PC-3 (cell line): ENCODE measurements around the gene LTF. TPM values are rescaled to one million over a fixed set of nuclear protein-coding genes. Genes with fewer than 3 reads are reported as not detected.

Experiments
- ATAC-seq: fragments of 200-7000 bp; cut with Tn5 transposase; 2 replicates; pipeline ENCODE4 v1.9.1; 2020; ENCODE audit warnings: mild to moderate bottlenecking, moderate library complexity
- BruUV-seq: library from RNA; stranded (reverse); fragments of 400-500 nt; replicated peaks from 2 replicates; lab custom pipeline; 2021; lab: Mats Ljungman, UMichigan
- CTCF ChIA-PET: fragments of 300-600 bp; sonication (Branson Sonifier 250); formaldehyde crosslinking; loops from one replicate; lab custom pipeline; 2022; ENCODE audit warnings: antibody characterized with exemption; lab: Charles Lee
- POLR2A ChIA-PET: fragments of 300-600 bp; sonication (Branson Sonifier 250); formaldehyde crosslinking; loops from one replicate; lab custom pipeline; 2022; ENCODE audit warnings: antibody characterized with exemption; ENCODE audit not compliant: unreplicated experiment; lab: Charles Lee
- DNase-seq: peaks from one replicate; pipeline ENCODE4 v3.0.0-alpha.2; 2015
- H2AFZ ChIP-seq: fragments of 300-600 bp; sonication (generic); 2 replicates; pipeline ENCODE4 v1.6.0; 2016; ENCODE audit warnings: antibody characterized with exemption, low read length
- H3F3A ChIP-seq: fragments of 300-600 bp; sonication (generic); one replicate; pipeline ENCODE4 v1.6.0; 2017; ENCODE audit warnings: antibody characterized with exemption, low read length, control low read depth, mild to moderate bottlenecking; ENCODE audit not compliant: unreplicated experiment
- H3K27ac ChIP-seq: fragments of 300-600 bp; sonication (generic); 2 replicates; pipeline ENCODE4 v1.5.1; 2016; ENCODE audit warnings: mild to moderate bottlenecking, low read length
- H3K27me3 ChIP-seq: fragments of 300-600 bp; sonication (generic); 2 replicates; pipeline ENCODE4 v1.6.1; 2016; ENCODE audit warnings: low read length, mixed read lengths
- H3K36me3 ChIP-seq: fragments of 300-600 bp; sonication (generic); 2 replicates; pipeline ENCODE4 v1.6.1; 2016; ENCODE audit warnings: low read depth, mixed run types, low read length, mixed read lengths
- H3K4me1 ChIP-seq: fragments of 300-600 bp; sonication (generic); 2 replicates; pipeline ENCODE4 v1.5.1; 2016; ENCODE audit warnings: low read length; ENCODE audit not compliant: insufficient read depth
- H3K4me2 ChIP-seq: fragments of 300-600 bp; sonication (generic); 2 replicates; pipeline ENCODE4 v1.6.0; 2016; ENCODE audit warnings: low read length
- H3K4me3 ChIP-seq: fragments of 300-600 bp; sonication (generic); 2 replicates; pipeline ENCODE4 v1.5.1; 2016; ENCODE audit warnings: mild to moderate bottlenecking, low read length, mixed read lengths
- H3K79me2 ChIP-seq: fragments of 300-600 bp; sonication (generic); 2 replicates; pipeline ENCODE4 v1.6.1; 2017; ENCODE audit warnings: low read length, mixed read lengths
- H3K9ac ChIP-seq: fragments of 300-600 bp; sonication (generic); 2 replicates; pipeline ENCODE4 v1.6.0; 2016; ENCODE audit warnings: mild to moderate bottlenecking, low read length
- H3K9me2 ChIP-seq: fragments of 300-600 bp; sonication (generic); replicated peaks from 2 replicates; pipeline ENCODE4 v1.6.1; 2016; ENCODE audit warnings: mixed run types, low read length, mixed read lengths
- H3K9me3 ChIP-seq: fragments of 300-600 bp; sonication (generic); 2 replicates; pipeline ENCODE4 v1.6.1; 2016; ENCODE audit warnings: low read length, mixed read lengths
- H4K20me1 ChIP-seq: fragments of 300-600 bp; sonication (generic); 2 replicates; pipeline ENCODE4 v1.6.1; 2016; ENCODE audit warnings: low read length, mixed read lengths
- CTCF ChIP-seq: fragments of 300-600 bp; sonication (generic); conservative IDR thresholded peaks from 2 replicates; pipeline ENCODE4 v1.5.1; 2017; ENCODE audit warnings: antibody characterized with exemption, low read depth, mild to moderate bottlenecking, low read length
- EZH2 ChIP-seq: fragments of 300-600 bp; sonication (generic); IDR thresholded peaks from one replicate; pipeline ENCODE4 v1.6.1; 2017; ENCODE audit warnings: antibody characterized with exemption, mild to moderate bottlenecking, low read length; ENCODE audit not compliant: unreplicated experiment
- EZH2phosphoT487 ChIP-seq: fragments of 300-600 bp; sonication (generic); IDR thresholded peaks from 2 replicates; pipeline ENCODE4 v1.6.1; 2018; ENCODE audit warnings: mild to moderate bottlenecking, antibody characterized with exemption, low read length, borderline replicate concordance
- intact Hi-C: fragments of 100-400 bp; cut with micrococcal nuclease; formaldehyde crosslinking; loops from 2 replicates; pipeline ENCODE4 v1.9.0; 2023
- total RNA-seq: library from RNA; depleted of rRNA; stranded (reverse); fragments of >200 nt; gene quantifications from 2 replicates; pipeline ENCODE4 v1.2.3, GENCODE V29; 2014

Gene LTF
- total RNA-seq, 1 experiment from 2014 or later, result not detected

GRCh38 chr3:46466273-46466672, 1.6 kb upstream of the LTF start:
- Histone ChIP-seq H3K4me1 (peaks cover 6% of the 10 kb centered on the region; the same call in 1 of the 2 replicates), H3K9me3 (no peaks in the 10 kb centered on the region), H3K4me3 (no peak overlapping the region), H3K27me3 (no peaks in the 10 kb centered on the region), H3K4me2 (no peak overlapping the region), H3F3A (no peaks in the 10 kb centered on the region), H3K27ac (no peak overlapping the region), H3K9ac (no peak overlapping the region), H3K36me3 (no peaks in the 10 kb centered on the region), H2AFZ (no peak overlapping the region), H3K9me2 (no peaks in the 10 kb centered on the region), H4K20me1 (no peaks in the 10 kb centered on the region), H3K79me2 (no peaks in the 10 kb centered on the region)
- ChIA-PET POLR2A (no interaction called here), CTCF (no interaction called here)
- no peak for TF ChIP-seq CTCF
- no peak for TF ChIP-seq EZH2
- TF ChIP-seq EZH2phosphoT487, result no peak
- ATAC-seq (no peak), DNase-seq (no peak)
- intact Hi-C loops, result no loop called here
- BruUV-seq, result no TSS peak

- H3K27me3 ChIP-seq, result no peaks in the 10 kb centered on the region
- BruUV-seq, result no TSS peak
- no peak overlapping the region for H3K27ac ChIP-seq
- H2AFZ ChIP-seq, result no peak overlapping the region
- POLR2A ChIA-PET, result no interaction called here
- peaks cover 6% of the 10 kb centered on the region; the same call in 1 of the 2 replicates for H3K4me1 ChIP-seq
- H3K4me2 ChIP-seq, result no peak overlapping the region
- no peaks in the 10 kb centered on the region for H3K79me2 ChIP-seq
- H3F3A ChIP-seq, result no peaks in the 10 kb centered on the region
- no peak for TF ChIP-seq CTCF
- TF ChIP-seq EZH2, result no peak
- no peak for TF ChIP-seq EZH2phosphoT487
- no peak for ATAC-seq
- no peaks in the 10 kb centered on the region for H3K36me3 ChIP-seq
- H4K20me1 ChIP-seq, result no peaks in the 10 kb centered on the region
- no peak for DNase-seq
- no peak overlapping the region for H3K9ac ChIP-seq
- no peaks in the 10 kb centered on the region for H3K9me2 ChIP-seq
- no peak overlapping the region for H3K4me3 ChIP-seq
- CTCF ChIA-PET, result no interaction called here
- H3K9me3 ChIP-seq, result no peaks in the 10 kb centered on the region
- intact Hi-C loops, result no loop called here
Observed at GRCh38 chr3:46465196-46465520, 453 bp upstream of the LTF start.

DNA sequence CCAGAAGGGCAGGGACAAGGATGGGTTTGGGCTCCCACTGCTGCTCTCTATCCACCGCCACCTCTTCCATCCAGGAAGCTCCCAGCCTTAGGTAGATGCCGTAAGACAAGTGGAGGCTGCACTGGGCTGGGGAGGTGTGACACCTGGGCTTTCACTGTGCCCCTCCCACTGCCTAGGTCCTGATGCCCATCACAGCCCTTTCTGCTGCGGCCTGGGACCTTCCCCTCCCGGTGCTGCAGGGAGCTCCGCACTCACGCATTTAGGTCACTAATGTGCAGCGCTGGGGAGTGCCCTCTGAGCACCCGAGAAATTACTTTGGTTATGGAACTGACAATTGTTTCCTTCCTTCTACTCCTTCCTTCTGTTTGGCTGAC, 850 bp downstream of the LTF start:
- Histone ChIP-seq H3K9me2 (no peaks in the 10 kb centered on the region), H3K4me3 (no peak overlapping the region), H3K4me1 (peaks cover 6% of the 10 kb centered on the region; the same call in 1 of the 2 replicates), H3F3A (no peaks in the 10 kb centered on the region), H3K27ac (no peak overlapping the region), H3K9ac (no peak overlapping the region), H3K79me2 (no peaks in the 10 kb centered on the region), H4K20me1 (no peaks in the 10 kb centered on the region), H2AFZ (no peak overlapping the region), H3K4me2 (no peak overlapping the region), H3K27me3 (no peaks in the 10 kb centered on the region), H3K9me3 (no peaks in the 10 kb centered on the region), H3K36me3 (no peaks in the 10 kb centered on the region)
- no TSS peak for BruUV-seq
- CTCF ChIA-PET, result no interaction called here
- intact Hi-C loops, result no loop called here
- TF ChIP-seq EZH2, result no peak
- TF ChIP-seq CTCF, result no peak
- TF ChIP-seq EZH2phosphoT487, result no peak
- no peak for ATAC-seq
- DNase-seq, result no peak
- POLR2A ChIA-PET, result interaction anchor here (0.5 kb wide), 1 partner anchor 18 kb away, joined by 5 read pairs; no protein-coding TSS in a partner anchor
